HG03442 (cell line): Measurements from ENCODE around the gene PRDM16.

Experiments
- ATAC-seq: cut with Tn5 transposase; IDR thresholded peaks from one replicate; pipeline ENCODE4 v1.9.1; 2021; ENCODE audit warnings: mild to moderate bottlenecking, moderate library complexity; ENCODE audit not compliant: unreplicated experiment

Gene PRDM16

DNA sequence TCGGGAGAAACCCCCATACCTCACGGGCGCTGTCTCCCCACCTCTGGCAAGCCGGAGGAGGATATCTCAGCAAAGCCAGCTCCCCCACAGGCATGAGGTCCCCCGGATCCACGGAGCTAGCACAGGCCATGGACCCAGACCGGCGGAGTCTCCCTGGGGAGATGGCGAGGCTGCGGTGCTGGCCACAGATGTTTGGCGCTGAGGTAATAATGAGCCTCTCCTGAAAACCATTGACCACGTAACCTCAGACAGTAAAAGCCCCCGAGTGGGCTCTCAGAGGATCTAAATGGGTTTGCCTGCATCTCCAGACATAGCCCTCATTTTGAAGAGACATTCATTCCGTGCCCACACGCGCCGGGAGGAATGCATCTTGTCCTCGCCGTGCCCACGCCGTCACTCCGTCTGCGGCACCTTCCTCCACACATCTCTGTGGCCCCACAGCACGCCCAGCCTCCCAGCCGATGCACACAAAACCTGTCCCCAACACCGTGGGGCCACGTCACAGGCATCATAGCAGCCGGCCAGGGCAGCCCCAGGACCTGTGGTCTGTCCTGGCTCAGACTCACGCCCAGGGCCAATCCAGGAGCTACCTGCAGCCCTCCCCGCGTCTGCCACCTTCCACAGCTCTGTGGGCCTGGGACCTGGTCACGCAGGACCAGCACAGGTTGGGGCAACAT lies 150.9 kb downstream of the PRDM16 start:
- no peak for ATAC-seq

DNA sequence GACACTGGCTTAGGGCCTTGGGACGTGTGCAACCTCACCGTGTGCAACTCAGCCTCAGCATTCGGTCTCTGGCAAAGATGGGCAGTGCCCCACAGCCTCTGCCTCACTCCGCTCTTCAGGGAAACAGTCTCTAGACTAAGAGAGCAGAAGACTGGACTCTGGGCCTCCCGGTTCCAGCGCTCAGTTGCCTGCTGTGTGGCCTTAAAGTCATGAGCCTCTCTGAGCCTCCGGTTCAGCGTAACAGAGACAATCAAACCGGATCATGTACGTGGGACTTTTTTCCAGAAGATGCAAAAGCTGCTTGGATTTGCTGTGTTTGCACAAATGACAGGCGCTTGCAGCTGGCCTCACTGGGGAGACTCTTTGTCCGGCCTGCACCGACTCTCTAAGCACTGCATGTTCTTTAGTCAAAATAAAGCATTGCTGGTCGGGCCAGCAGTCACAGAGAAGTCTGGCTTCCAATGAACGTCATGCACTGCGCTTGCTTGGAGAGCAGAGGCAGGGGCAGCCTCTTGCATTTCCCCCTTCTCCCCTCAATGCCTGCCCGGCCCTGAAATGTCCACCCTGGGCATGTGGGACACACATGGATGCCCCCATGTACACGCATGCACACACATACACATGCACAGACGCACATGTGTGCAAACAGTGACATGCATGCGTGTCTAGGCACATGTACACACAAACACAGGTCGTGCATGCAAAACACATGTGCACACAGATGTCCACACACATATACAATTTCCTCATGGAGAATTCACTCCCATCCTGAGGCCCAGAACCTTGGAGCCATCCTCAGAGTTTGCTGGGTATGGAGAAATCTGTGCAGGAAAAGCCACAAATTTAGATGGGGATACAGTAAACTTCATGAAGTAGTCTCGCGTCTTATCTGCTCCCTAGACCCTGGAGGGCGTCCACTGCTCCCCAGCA lies 152.4 kb downstream of the PRDM16 start:
- ATAC-seq, result no peak

GRCh38 chr1:3222042-3222692 lies 153.2 kb downstream of the PRDM16 start:
- ATAC-seq, result no peak

DNA sequence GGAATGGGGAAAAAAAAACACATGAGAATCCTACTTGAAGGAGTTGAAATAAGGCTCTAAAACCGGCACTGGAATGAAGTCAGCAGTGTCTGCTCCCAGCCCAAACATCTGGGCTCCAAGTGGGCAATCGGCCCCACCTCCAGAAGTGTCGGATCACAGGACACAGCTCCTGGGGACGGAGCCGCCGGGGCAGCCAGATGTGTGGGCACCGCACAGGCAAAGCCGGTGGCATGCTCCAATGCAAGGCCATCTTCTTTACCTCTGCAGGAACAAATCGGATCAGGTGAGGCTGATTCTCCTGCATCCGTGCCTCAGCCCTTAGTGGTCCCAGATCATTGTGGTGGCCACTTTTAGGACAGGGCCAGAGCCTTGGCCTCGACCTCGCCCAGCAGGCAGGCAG lies 156.7 kb downstream of the PRDM16 start:
- no peak for ATAC-seq

- no peak for ATAC-seq
These were observed 157.2 kb downstream of the PRDM16 start for GRCh38 chr1:3226191-3226590.

GRCh38 chr1:3226701-3227350 lies 157.8 kb downstream of the PRDM16 start:
- ATAC-seq, result no peak

DNA sequence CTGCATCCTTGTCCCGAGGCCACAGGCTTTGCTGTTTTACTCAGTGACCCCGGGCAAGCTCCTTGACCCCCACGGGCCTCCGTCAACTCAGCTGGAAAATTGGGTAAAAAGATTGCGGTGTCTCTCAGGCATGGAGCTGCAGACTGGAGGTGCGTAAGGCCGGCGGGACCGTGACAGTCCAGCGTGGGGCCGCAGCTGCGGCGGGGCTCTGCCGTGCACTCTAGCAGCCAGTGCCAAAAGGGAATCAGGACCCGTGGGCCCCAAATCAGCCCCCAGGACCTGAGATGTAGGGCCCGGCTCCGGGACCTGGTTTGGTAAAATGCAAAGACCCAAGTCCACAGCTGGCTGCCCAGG lies 158.3 kb downstream of the PRDM16 start:
- no peak for ATAC-seq

DNA sequence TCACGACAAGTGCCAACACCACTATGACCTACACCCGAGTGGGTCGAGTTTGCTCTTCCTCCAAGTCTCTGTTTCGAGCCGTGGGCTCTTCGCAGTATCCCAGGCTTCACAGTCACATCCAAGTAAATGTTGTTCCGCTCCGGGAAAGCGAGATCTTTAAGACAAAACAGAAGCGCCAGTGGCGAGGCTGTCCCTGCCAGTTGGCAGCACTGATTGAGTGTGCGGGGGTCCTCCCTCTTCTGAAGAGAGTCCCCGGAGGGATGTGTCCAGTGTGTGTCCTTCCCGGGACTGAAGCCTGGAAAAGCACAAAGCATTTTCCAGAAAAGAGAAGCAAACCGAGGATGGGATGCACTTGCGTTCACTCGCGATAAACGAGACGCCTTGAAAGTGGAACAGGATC lies 158.9 kb downstream of the PRDM16 start:
- ATAC-seq, result no peak

- no peak for ATAC-seq
These were observed 160.2 kb downstream of the PRDM16 start for GRCh38 chr1:3229081-3229725.

- no peak for ATAC-seq
These were observed 161.6 kb downstream of the PRDM16 start for GRCh38 chr1:3230553-3230952.

- no peak for ATAC-seq
These were observed 162.2 kb downstream of the PRDM16 start for GRCh38 chr1:3231245-3231644.

DNA sequence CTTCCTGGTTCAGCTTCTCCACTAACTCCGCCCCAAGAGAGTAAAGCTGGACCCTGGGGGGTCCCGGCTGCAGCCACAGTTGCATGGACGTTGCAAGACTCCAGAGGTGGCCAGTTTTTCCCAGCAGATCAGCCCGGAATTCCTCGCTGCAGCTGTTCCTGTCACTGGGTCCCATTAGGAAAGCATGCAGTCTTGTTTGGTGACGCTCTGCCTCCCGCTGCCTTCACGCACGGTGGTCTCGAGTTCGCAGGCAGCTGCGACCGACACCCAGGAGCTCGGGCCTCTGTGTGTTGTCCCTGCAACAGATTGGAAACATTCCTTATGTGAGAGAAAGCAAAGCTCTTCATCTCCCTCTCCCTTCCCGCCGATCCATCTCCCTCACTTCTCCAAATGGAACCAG lies 162.8 kb downstream of the PRDM16 start:
- no peak for ATAC-seq

DNA sequence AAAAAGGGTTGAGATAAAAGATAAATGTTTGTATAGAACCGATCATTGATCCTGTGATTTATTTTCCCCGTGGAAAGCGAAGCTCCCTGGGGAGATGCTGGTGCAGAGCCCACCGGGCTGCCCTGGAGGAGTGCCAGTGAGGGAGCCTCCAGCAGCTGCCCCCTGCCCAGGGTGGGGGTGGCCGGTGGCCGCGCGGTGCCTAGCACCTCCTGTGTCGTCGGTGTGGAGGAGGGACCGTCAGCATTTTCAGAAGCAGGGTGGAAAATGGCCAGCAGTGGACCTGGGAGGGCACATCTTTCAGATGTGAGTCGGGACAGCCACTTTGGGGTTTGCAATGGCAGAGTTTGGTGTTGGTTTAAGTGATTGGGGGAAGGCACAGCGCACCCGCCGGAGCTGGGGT lies 164.0 kb downstream of the PRDM16 start:
- ATAC-seq, result no peak

DNA sequence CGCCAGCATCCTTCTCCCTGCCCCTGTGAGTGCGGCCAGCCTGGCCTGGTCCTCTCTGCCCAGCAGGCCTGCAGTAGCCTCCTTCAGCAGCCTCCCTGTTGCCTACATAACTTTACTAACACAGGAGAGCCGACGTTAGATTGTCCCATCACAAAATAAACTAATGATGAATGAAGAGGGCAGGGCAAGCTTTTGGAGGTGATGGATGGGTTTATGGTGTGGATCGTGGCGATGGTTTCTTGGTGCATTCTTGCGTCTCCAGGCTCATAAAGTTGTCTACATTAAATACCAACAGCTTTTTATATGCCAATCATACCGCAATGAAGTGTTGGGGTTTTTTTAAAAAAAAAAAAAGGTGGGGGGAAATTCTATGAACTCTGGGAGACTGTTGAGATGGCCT lies 164.5 kb downstream of the PRDM16 start:
- ATAC-seq, result no peak

DNA sequence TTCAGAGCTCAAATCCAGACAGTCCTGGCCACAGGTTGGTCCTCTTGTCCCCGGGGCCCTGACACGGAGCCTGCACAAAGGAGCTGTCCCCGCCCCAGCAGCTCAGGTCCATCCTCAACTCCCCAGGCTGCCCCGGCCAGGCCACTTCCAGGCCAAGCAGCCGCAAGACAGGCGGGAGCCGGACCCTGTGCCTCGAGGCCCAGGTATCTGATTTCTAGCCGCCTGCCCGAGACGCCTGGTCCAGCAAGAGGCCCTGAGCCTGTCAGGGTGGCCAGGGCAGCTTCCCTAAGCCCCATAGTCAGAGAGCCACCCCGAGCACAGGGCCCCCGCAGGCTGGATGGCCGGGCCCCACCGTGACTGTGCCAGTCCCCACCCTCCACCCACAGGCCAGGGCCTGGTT lies 165.3 kb downstream of the PRDM16 start:
- ATAC-seq, result no peak

DNA sequence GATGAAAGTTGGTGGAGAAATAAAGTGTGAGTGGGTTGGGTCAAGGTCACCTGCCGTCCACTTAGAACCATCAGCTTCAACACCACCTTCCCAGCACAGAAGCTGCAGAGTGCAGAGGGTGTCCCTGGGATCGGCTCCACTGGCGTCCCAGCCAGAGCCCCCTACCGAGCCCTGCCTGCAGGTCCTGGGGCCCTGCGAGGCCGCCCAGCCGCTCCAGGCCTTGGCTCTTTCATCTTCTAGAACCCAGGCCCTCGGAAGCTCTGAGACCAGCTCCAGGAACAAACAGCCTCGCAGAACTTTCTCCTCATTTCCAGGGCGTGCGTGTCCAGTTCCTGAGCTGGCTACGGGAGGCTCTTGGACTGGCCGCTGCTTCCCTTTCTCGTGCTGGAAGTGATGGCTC lies 166.0 kb downstream of the PRDM16 start:
- no peak for ATAC-seq

DNA sequence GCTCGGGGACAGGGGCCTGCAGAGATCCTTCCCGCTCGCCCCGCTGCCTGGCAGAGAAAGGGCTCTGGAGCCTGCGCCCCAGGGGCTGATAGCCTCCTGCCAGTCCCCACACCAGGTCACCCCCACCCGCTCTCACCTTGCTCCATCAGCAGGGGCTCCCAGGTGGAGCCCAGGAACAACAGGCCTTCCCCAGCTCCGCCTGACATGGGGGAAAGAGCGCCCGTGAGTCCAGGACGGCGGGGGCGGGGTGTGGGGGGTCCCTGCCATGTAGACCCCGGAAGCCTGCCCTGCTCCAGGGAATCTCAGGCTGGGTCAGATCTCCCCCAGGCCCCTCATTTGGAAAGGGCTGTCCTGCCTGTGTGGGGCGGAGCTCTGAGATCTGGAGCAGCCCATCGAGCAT lies 166.5 kb downstream of the PRDM16 start:
- no peak for ATAC-seq

DNA sequence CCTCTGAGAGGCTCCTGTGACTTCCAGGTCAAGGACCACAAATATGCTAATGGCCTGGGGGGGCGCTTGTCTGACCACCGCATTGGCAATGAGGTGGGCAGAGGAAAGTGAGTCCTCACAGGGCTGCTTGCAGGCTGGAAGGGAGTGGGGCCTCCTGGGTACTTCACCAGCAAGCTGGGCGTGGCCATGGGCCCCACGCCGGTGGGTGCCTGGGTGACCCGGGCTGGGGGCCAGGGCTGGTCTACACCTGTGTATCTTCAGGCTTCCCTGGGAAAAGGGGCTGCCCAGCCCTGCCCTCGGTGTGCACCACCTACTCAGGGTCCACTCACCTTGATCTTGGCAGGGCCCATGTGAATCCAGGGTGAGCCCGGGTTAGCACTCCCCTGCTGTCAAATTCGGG lies 167.4 kb downstream of the PRDM16 start:
- no peak for ATAC-seq

DNA sequence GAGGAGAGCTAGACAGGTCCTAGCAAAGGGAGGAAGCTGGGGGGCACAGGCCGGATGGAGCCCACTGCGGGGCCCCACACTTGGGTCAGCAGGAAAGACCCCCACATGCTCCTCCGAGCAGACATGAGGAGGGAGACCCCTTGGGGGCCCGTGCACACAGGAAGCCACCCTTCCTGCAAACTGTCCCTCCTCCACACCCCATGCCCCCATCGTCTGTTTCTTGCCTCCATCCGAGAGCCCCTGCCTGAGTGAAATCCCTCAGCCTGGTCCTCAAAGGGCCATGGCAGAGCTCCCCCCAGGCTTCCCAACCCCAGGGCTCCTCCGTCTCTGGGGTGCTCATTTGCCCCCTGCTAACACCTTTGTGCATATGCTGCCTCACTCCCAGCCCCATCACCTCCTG lies 168.0 kb downstream of the PRDM16 start:
- no peak for ATAC-seq

DNA sequence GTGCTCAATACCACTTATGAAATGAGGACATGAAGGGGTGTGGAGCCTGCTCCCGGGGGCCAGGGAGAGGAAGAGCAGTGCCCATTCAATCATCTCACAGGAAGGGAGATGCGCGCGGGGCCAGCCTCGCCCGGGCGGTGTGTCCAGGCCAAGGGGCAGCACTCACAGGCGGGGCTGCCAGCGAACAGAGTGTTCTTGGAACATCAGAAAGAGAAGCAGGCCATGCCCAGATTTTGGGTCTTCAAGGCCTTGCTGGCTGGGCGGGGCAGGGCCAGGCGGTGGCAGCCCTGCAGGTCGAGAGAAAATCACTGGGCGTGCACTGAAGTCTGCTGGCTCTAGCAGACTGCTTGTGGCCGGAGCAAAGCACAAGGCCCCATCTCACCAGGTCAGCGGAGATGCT lies 168.6 kb downstream of the PRDM16 start:
- ATAC-seq, result no peak
